ENCODE data around the gene PRSS22.

GRCh38 chr16:2818272-2818876 lies 39.6 kb downstream of the PRSS22 start:
- TF ChIP-seq, protein P1, sequence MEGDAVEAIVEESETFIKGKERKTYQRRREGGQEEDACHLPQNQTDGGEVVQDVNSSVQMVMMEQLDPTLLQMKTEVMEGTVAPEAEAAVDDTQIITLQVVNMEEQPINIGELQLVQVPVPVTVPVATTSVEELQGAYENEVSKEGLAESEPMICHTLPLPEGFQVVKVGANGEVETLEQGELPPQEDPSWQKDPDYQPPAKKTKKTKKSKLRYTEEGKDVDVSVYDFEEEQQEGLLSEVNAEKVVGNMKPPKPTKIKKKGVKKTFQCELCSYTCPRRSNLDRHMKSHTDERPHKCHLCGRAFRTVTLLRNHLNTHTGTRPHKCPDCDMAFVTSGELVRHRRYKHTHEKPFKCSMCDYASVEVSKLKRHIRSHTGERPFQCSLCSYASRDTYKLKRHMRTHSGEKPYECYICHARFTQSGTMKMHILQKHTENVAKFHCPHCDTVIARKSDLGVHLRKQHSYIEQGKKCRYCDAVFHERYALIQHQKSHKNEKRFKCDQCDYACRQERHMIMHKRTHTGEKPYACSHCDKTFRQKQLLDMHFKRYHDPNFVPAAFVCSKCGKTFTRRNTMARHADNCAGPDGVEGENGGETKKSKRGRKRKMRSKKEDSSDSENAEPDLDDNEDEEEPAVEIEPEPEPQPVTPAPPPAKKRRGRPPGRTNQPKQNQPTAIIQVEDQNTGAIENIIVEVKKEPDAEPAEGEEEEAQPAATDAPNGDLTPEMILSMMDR (IDR thresholded peaks at IDR 0.05 in 4 of 5, conservative IDR thresholded peaks at IDR 0.05 in 1 of 5), result no peak
- TF ChIP-seq POLR2A (IDR thresholded peaks at IDR 0.05), result no peak
